Thoracic aorta (tissue), 2 donors: ENCODE measurements around the gene SLC45A3. TPM values are rescaled to one million over a fixed set of nuclear protein-coding genes. Genes with fewer than 3 reads are reported as not detected.

Source experiments
- ATAC-seq: fragments of 150-250 bp; one replicate; pipeline ENCODE4 v1.8.0; 2017; ENCODE audit warnings: low read depth; ENCODE audit not compliant: insufficient number of reproducible peaks, low FRiP score
- DNase-seq: peaks from one replicate; pipeline ENCODE4 v3.0.0-alpha.2; 2020; ENCODE audit warnings: low spot score
- H3K27ac ChIP-seq, 2 donors: fragments of 200-600 bp; sonication (generic); 1 replicate in 1 of 2; 2 replicates in 1 of 2; pipeline ENCODE4 v1.5.1; 2016; ENCODE audit warnings: mild to moderate bottlenecking in 2 of 2, moderate library complexity in 2 of 2
- H3K27me3 ChIP-seq: fragments of 200-600 bp; sonication (generic); replicated peaks from 2 replicates; pipeline ENCODE4 v1.6.0; 2016; ENCODE audit warnings: mild to moderate bottlenecking; ENCODE audit not compliant: insufficient read depth
- H3K36me3 ChIP-seq: fragments of 200-600 bp; sonication (generic); one replicate; pipeline ENCODE4 v1.5.1; 2016
- H3K4me1 ChIP-seq, 2 donors: fragments of 200-600 bp; sonication (generic); 1 replicate in 1 of 2; 2 replicates in 1 of 2; pipeline versions ENCODE4 v1.5.1 to v1.6.0; 2016; ENCODE audit warnings: low read depth in 2 of 2, mild to moderate bottlenecking in 1 of 2; ENCODE audit not compliant: control insufficient read depth in 1 of 2
- H3K4me3 ChIP-seq: fragments of 200-600 bp; sonication (generic); 2 replicates; pipeline ENCODE4 v1.5.1; 2016; ENCODE audit warnings: mild to moderate bottlenecking
- H3K9me3 ChIP-seq: fragments of 200-600 bp; sonication (generic); 2 replicates; pipeline ENCODE4 v1.5.1; 2016
- CTCF ChIP-seq: fragments of 200-600 bp; sonication (generic); IDR thresholded peaks from one replicate; pipeline ENCODE4 v1.5.1; 2019; ENCODE audit warnings: antibody characterized with exemption
- total RNA-seq, 2 donors: library from RNA; depleted of rRNA; stranded (reverse); fragments of >200 nt; gene quantifications; one replicate each; pipeline versions ENCODE4 v1.1.0 to v1.2.3, GENCODE V29; 2016

The SLC45A3 gene
- total RNA-seq, 2 donors from 2014 or later = 5.3 to 8.3 TPM

GRCh38 chr1:205700865-205701401, 20.6 kb upstream of the SLC45A3 start:
- no peaks in the 10 kb centered on the region for H3K27me3 ChIP-seq
- TF ChIP-seq CTCF = no peak
- no peaks in the 10 kb centered on the region for H3K36me3 ChIP-seq
- no peaks in the 10 kb centered on the region for H3K4me1 ChIP-seq
- no peak for ATAC-seq
- H3K9me3 ChIP-seq = no peaks in the 10 kb centered on the region
- no peak for DNase-seq
- no peak overlapping the region for H3K27ac ChIP-seq
- no peak overlapping the region for H3K4me3 ChIP-seq

- ATAC-seq (no peak), DNase-seq (no peak)
- no peak overlapping the region for H3K27ac ChIP-seq
- no peaks in the 10 kb centered on the region for H3K36me3 ChIP-seq
- no peaks in the 10 kb centered on the region for H3K27me3 ChIP-seq
- no peaks in the 10 kb centered on the region for H3K4me1 ChIP-seq
- no peaks in the 10 kb centered on the region for H3K9me3 ChIP-seq
- TF ChIP-seq CTCF = no peak
- no peak overlapping the region for H3K4me3 ChIP-seq
Observed at GRCh38 chr1:205699416-205699815, 19.1 kb upstream of the SLC45A3 start.

- H3K4me1 ChIP-seq = no peaks in the 10 kb centered on the region
- no peaks in the 10 kb centered on the region for H3K27me3 ChIP-seq
- DNase-seq (no peak), ATAC-seq (no peak)
- H3K36me3 ChIP-seq = no peaks in the 10 kb centered on the region
- no peaks in the 10 kb centered on the region for H3K9me3 ChIP-seq
- no peak overlapping the region for H3K27ac ChIP-seq
- no peak for TF ChIP-seq CTCF
- no peak overlapping the region for H3K4me3 ChIP-seq
Observed at GRCh38 chr1:205698921-205699320, 18.6 kb upstream of the SLC45A3 start.

GRCh38 chr1:205693421-205693991, 13.2 kb upstream of the SLC45A3 start:
- Histone ChIP-seq H3K9me3 (no peaks in the 10 kb centered on the region), H3K27ac (no peak overlapping the region), H3K4me3 (no peak overlapping the region), H3K27me3 (no peaks in the 10 kb centered on the region), H3K36me3 (no peaks in the 10 kb centered on the region), H3K4me1 (no peaks in the 10 kb centered on the region)
- no peak for TF ChIP-seq CTCF
- DNase-seq = no peak
- no peak for ATAC-seq

GRCh38 chr1:205692423-205692822, 12.1 kb upstream of the SLC45A3 start:
- no peak for TF ChIP-seq CTCF
- no peak for ATAC-seq
- H3K4me3 ChIP-seq = no peak overlapping the region

More at GRCh38 chr1:205692423-205692822, 12.1 kb upstream of the SLC45A3 start:
- DNase-seq = no peak
- Histone ChIP-seq H3K36me3 (no peaks in the 10 kb centered on the region), H3K27ac (no peak overlapping the region), H3K9me3 (no peaks in the 10 kb centered on the region), H3K4me1 (no peaks in the 10 kb centered on the region), H3K27me3 (no peaks in the 10 kb centered on the region)
